ENCODE results near the gene RPS21.

GRCh38 chr20:62430866-62431447 is 44.1 kb downstream of the RPS21 start:
- no peak for TF ChIP-seq EZH2 (IDR thresholded peaks at IDR 0.05; ENCODE audit: borderline replicate concordance, low read depth, low read length, severe bottlenecking)
- no peak for TF ChIP-seq CTCF (IDR thresholded peaks at IDR 0.05; ENCODE audit: borderline replicate concordance, extremely low read depth, low read length, poor library complexity, severe bottlenecking)
